ENCODE results near the gene CTDSP1.

Gene CTDSP1

GRCh38 chr2:218397820-218398436 is 1.7 kb upstream of the CTDSP1 start:
- Histone ChIP-seq H3K9me3 (no peaks in the 10 kb centered on the region), H3K27ac (peak overlapping the region; percentile 100), H3K4me1 (peaks cover 0 to 40% (median 29%) of the 10 kb centered on the region in 4 donors), H3K36me3 (peaks cover 9 to 26% (median 20%) of the 10 kb centered on the region in 3 donors), H3K27me3 (no peaks in the 10 kb centered on the region), H3K4me3 (peak overlapping the region; percentile 91 to 99)
- TF ChIP-seq CTCF (IDR thresholded peaks at IDR 0.05), result no peak
- intact Hi-C loops (cut with DNase I; ENCODE audit: low total_unique reads), result loop anchor here (5.0 kb wide), 1 partner anchor 111 kb away; no protein-coding TSS in a partner anchor
- peak; percentile 79 to 91 for DNase-seq

- peak; percentile 83 to 96 for DNase-seq
- Histone ChIP-seq H3K36me3 (peaks cover 16 to 34% (median 27%) of the 10 kb centered on the region in 3 donors), H3K27ac (peak overlapping the region; percentile 100), H3K4me3 (peak overlapping the region; percentile 91 to 99), H3K4me1 (peaks cover 0 to 44% (median 32%) of the 10 kb centered on the region in 4 donors), H3K27me3 (no peaks in the 10 kb centered on the region), H3K9me3 (no peaks in the 10 kb centered on the region)
- intact Hi-C loops (cut with DNase I; ENCODE audit: low total_unique reads), result loop anchor here (5.0 kb wide), 1 partner anchor 111 kb away; no protein-coding TSS in a partner anchor
- no peak for TF ChIP-seq CTCF (IDR thresholded peaks at IDR 0.05)
Measured at GRCh38 chr2:218398437-218399390, 954 bp upstream of the CTDSP1 start.

- Histone ChIP-seq H3K9me3 (no peaks in the 10 kb centered on the region), H3K4me3 (peak overlapping the region; percentile 91 to 99), H3K27ac (peak overlapping the region; percentile 100), H3K4me1 (peaks cover 0 to 55% (median 42%) of the 10 kb centered on the region in 4 donors), H3K27me3 (no peaks in the 10 kb centered on the region), H3K36me3 (peaks cover 23 to 50% (median 40%) of the 10 kb centered on the region in 3 donors)
- TF ChIP-seq CTCF (IDR thresholded peaks at IDR 0.05), result no peak
- intact Hi-C loops (cut with DNase I; ENCODE audit: low total_unique reads), result no loop called here
- DNase-seq, result peak; percentile 51 to 80
Measured at GRCh38 chr2:218400167-218400929, 680 bp downstream of the CTDSP1 start.

GRCh38 chr2:218400930-218401881 is 1.5 kb downstream of the CTDSP1 start:
- peak overlapping the region; percentile 91 to 99 for H3K4me3 ChIP-seq
- intact Hi-C loops (cut with DNase I; ENCODE audit: low total_unique reads), result no loop called here
- no peak for TF ChIP-seq CTCF (IDR thresholded peaks at IDR 0.05)
- peaks cover 23 to 52% (median 40%) of the 10 kb centered on the region in 3 donors for H3K36me3 ChIP-seq
- H3K27me3 ChIP-seq, result no peaks in the 10 kb centered on the region
- H3K4me1 ChIP-seq, result peaks cover 0 to 61% (median 49%) of the 10 kb centered on the region in 4 donors
- no peaks in the 10 kb centered on the region for H3K9me3 ChIP-seq
- H3K27ac ChIP-seq, result peak overlapping the region; percentile 100
- peak in 1 of 2 donors; percentile 34 for DNase-seq

Data from tibial artery (tissue), 4 donors.